D721Med (cell line): ENCODE measurements around the gene S1PR1.

Experiments
- DNase-seq: peaks from one replicate; pipeline ENCODE4 v3.0.0; 2011; ENCODE audit warnings: low spot score; ENCODE audit not compliant: insufficient read length
- FAIRE-seq: peaks from 2 replicates; lab custom pipeline; 2011; peaks lifted over from hg19 to GRCh38; lab: Jason Lieb, UNC
- CTCF ChIP-seq: IDR thresholded peaks from 2 replicates; pipeline ENCODE4 v1.5.1; 2012; ENCODE audit warnings: mild to moderate bottlenecking, control low read depth; ENCODE audit not compliant: insufficient read depth; ENCODE audit errors: missing control alignments

Gene S1PR1

GRCh38 chr1:101275672-101276071 is 38.9 kb downstream of the S1PR1 start:
- FAIRE-seq (no peak), DNase-seq (no peak)

GRCh38 chr1:101276818-101277217 is 40.0 kb downstream of the S1PR1 start:
- TF ChIP-seq CTCF = no peak
- no peak for FAIRE-seq
- no peak for DNase-seq

More at GRCh38 chr1:101275672-101276071, 38.9 kb downstream of the S1PR1 start:
- no peak for TF ChIP-seq CTCF

- DNase-seq (no peak), FAIRE-seq (no peak)
- TF ChIP-seq CTCF = no peak
These were observed 41.4 kb downstream of the S1PR1 start for GRCh38 chr1:101278238-101278637.

- FAIRE-seq = no peak
- TF ChIP-seq CTCF = no peak
These were observed 42.0 kb downstream of the S1PR1 start for GRCh38 chr1:101278845-101279244.

GRCh38 chr1:101280049-101280592 is 43.3 kb downstream of the S1PR1 start:
- DNase-seq (no peak), FAIRE-seq (no peak)
- no peak for TF ChIP-seq CTCF

More at GRCh38 chr1:101278845-101279244, 42.0 kb downstream of the S1PR1 start:
- DNase-seq = no peak

- DNase-seq (no peak), FAIRE-seq (no peak)
- no peak for TF ChIP-seq CTCF
These were observed 44.3 kb downstream of the S1PR1 start for GRCh38 chr1:101280942-101281654.

GRCh38 chr1:101281751-101282150 is 44.9 kb downstream of the S1PR1 start:
- no peak for FAIRE-seq
- no peak for DNase-seq
- no peak for TF ChIP-seq CTCF
